Measurements from ENCODE around the gene MSH5.

DNA sequence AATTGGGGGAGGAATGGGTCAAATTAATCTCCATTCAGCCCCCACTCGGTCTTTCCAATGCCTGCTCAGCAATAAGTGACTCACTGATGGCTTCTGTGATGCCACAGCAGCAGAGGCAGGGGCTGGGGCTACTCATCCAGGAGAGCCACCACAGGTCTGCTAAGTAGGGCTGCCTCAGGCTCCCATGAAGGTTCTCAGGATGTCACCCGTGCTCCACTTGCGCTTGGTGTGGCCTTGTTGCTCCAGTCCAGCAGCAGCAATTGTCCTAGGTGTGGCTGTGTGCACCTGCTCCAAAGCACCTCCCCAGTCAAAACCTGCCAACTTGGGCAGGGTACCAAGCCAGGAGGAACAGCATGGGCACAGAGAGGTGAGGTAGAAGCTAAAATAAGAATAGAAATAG is 17.6 kb upstream of the MSH5 start:
- TF ChIP-seq CTCF (IDR thresholded peaks at IDR 0.05) (no peak), POLR2A (IDR thresholded peaks at IDR 0.05) (no peak)
